PC-3 (cell line): ENCODE measurements around the gene SRSF10. TPM values are rescaled to one million over a fixed set of nuclear protein-coding genes. Genes with fewer than 3 reads are reported as not detected.
A peak's percentile ranks its signal among the peaks of the same experiment; 100 is the strongest.
"Not testable (repeated sequence)": the region's sequence is repeated elsewhere in the genome, so short reads cannot be mapped to it uniquely, and the experiment has no call there.

Experiments used
- ATAC-seq: fragments of 200-7000 bp; cut with Tn5 transposase; 2 replicates; pipeline ENCODE4 v1.9.1; 2020; ENCODE audit warnings: mild to moderate bottlenecking, moderate library complexity
- BruUV-seq: library from RNA; stranded (reverse); fragments of 400-500 nt; replicated peaks from 2 replicates; lab custom pipeline; 2021; lab: Mats Ljungman, UMichigan
- CTCF ChIA-PET: fragments of 300-600 bp; sonication (Branson Sonifier 250); formaldehyde crosslinking; loops from one replicate; lab custom pipeline; 2022; ENCODE audit warnings: antibody characterized with exemption; lab: Charles Lee
- POLR2A ChIA-PET: fragments of 300-600 bp; sonication (Branson Sonifier 250); formaldehyde crosslinking; loops from one replicate; lab custom pipeline; 2022; ENCODE audit warnings: antibody characterized with exemption; ENCODE audit not compliant: unreplicated experiment; lab: Charles Lee
- DNase-seq: peaks from one replicate; pipeline ENCODE4 v3.0.0-alpha.2; 2015
- H2AFZ ChIP-seq: fragments of 300-600 bp; sonication (generic); 2 replicates; pipeline ENCODE4 v1.6.0; 2016; ENCODE audit warnings: antibody characterized with exemption, low read length
- H3F3A ChIP-seq: fragments of 300-600 bp; sonication (generic); one replicate; pipeline ENCODE4 v1.6.0; 2017; ENCODE audit warnings: antibody characterized with exemption, low read length, control low read depth, mild to moderate bottlenecking; ENCODE audit not compliant: unreplicated experiment
- H3K27ac ChIP-seq: fragments of 300-600 bp; sonication (generic); 2 replicates; pipeline ENCODE4 v1.5.1; 2016; ENCODE audit warnings: mild to moderate bottlenecking, low read length
- H3K27me3 ChIP-seq: fragments of 300-600 bp; sonication (generic); 2 replicates; pipeline ENCODE4 v1.6.1; 2016; ENCODE audit warnings: low read length, mixed read lengths
- H3K36me3 ChIP-seq: fragments of 300-600 bp; sonication (generic); 2 replicates; pipeline ENCODE4 v1.6.1; 2016; ENCODE audit warnings: low read depth, mixed run types, low read length, mixed read lengths
- H3K4me1 ChIP-seq: fragments of 300-600 bp; sonication (generic); 2 replicates; pipeline ENCODE4 v1.5.1; 2016; ENCODE audit warnings: low read length; ENCODE audit not compliant: insufficient read depth
- H3K4me2 ChIP-seq: fragments of 300-600 bp; sonication (generic); 2 replicates; pipeline ENCODE4 v1.6.0; 2016; ENCODE audit warnings: low read length
- H3K4me3 ChIP-seq: fragments of 300-600 bp; sonication (generic); 2 replicates; pipeline ENCODE4 v1.5.1; 2016; ENCODE audit warnings: mild to moderate bottlenecking, low read length, mixed read lengths
- H3K79me2 ChIP-seq: fragments of 300-600 bp; sonication (generic); 2 replicates; pipeline ENCODE4 v1.6.1; 2017; ENCODE audit warnings: low read length, mixed read lengths
- H3K9ac ChIP-seq: fragments of 300-600 bp; sonication (generic); 2 replicates; pipeline ENCODE4 v1.6.0; 2016; ENCODE audit warnings: mild to moderate bottlenecking, low read length
- H3K9me2 ChIP-seq: fragments of 300-600 bp; sonication (generic); replicated peaks from 2 replicates; pipeline ENCODE4 v1.6.1; 2016; ENCODE audit warnings: mixed run types, low read length, mixed read lengths
- H3K9me3 ChIP-seq: fragments of 300-600 bp; sonication (generic); 2 replicates; pipeline ENCODE4 v1.6.1; 2016; ENCODE audit warnings: low read length, mixed read lengths
- H4K20me1 ChIP-seq: fragments of 300-600 bp; sonication (generic); 2 replicates; pipeline ENCODE4 v1.6.1; 2016; ENCODE audit warnings: low read length, mixed read lengths
- EZH2 ChIP-seq: fragments of 300-600 bp; sonication (generic); IDR thresholded peaks from one replicate; pipeline ENCODE4 v1.6.1; 2017; ENCODE audit warnings: antibody characterized with exemption, mild to moderate bottlenecking, low read length; ENCODE audit not compliant: unreplicated experiment
- EZH2phosphoT487 ChIP-seq: fragments of 300-600 bp; sonication (generic); IDR thresholded peaks from 2 replicates; pipeline ENCODE4 v1.6.1; 2018; ENCODE audit warnings: mild to moderate bottlenecking, antibody characterized with exemption, low read length, borderline replicate concordance
- intact Hi-C: fragments of 100-400 bp; cut with micrococcal nuclease; formaldehyde crosslinking; loops from 2 replicates; pipeline ENCODE4 v1.9.0; 2023
- total RNA-seq: library from RNA; depleted of rRNA; stranded (reverse); fragments of >200 nt; gene quantifications from 2 replicates; pipeline ENCODE4 v1.2.3, GENCODE V29; 2014
- TF ChIP-seq, protein P1 (sequence below): fragments of 300-600 bp; sonication (generic); conservative IDR thresholded peaks from 2 replicates; pipeline ENCODE4 v1.5.1; 2017; ENCODE audit warnings: antibody characterized with exemption, low read depth, mild to moderate bottlenecking, low read length

SRSF10 gene
- total RNA-seq, 1 experiment from 2014 or later, result 109 TPM

GRCh38 chr1:23989263-23989662 lies 9.1 kb upstream of the SRSF10 start:
- Histone ChIP-seq H3K27ac (no peak overlapping the region), H3F3A (no peaks in the 10 kb centered on the region), H3K4me1 (no peaks in the 10 kb centered on the region; the same call in 1 of the 2 replicates), H3K9me3 (no peaks in the 10 kb centered on the region), H3K27me3 (no peaks in the 10 kb centered on the region), H3K4me3 (no peak overlapping the region), H2AFZ (no peak overlapping the region), H3K4me2 (no peak overlapping the region), H3K9ac (no peak overlapping the region), H3K9me2 (no peaks in the 10 kb centered on the region), H4K20me1 (no peaks in the 10 kb centered on the region), H3K79me2 (no peaks in the 10 kb centered on the region), H3K36me3 (no peaks in the 10 kb centered on the region)
- ATAC-seq, result no peak
- TF ChIP-seq, protein P1, sequence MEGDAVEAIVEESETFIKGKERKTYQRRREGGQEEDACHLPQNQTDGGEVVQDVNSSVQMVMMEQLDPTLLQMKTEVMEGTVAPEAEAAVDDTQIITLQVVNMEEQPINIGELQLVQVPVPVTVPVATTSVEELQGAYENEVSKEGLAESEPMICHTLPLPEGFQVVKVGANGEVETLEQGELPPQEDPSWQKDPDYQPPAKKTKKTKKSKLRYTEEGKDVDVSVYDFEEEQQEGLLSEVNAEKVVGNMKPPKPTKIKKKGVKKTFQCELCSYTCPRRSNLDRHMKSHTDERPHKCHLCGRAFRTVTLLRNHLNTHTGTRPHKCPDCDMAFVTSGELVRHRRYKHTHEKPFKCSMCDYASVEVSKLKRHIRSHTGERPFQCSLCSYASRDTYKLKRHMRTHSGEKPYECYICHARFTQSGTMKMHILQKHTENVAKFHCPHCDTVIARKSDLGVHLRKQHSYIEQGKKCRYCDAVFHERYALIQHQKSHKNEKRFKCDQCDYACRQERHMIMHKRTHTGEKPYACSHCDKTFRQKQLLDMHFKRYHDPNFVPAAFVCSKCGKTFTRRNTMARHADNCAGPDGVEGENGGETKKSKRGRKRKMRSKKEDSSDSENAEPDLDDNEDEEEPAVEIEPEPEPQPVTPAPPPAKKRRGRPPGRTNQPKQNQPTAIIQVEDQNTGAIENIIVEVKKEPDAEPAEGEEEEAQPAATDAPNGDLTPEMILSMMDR, result no peak
- TF ChIP-seq EZH2 (no peak), EZH2phosphoT487 (no peak)
- DNase-seq, result no peak
- no TSS peak for BruUV-seq
- CTCF ChIA-PET, result no interaction called here
- POLR2A ChIA-PET, result interaction anchor here (0.5 kb wide), 1 partner anchor 9 kb away, joined by 4 read pairs; the partner anchor contains the start of gene SRSF10
- intact Hi-C loops, result no loop called here

DNA sequence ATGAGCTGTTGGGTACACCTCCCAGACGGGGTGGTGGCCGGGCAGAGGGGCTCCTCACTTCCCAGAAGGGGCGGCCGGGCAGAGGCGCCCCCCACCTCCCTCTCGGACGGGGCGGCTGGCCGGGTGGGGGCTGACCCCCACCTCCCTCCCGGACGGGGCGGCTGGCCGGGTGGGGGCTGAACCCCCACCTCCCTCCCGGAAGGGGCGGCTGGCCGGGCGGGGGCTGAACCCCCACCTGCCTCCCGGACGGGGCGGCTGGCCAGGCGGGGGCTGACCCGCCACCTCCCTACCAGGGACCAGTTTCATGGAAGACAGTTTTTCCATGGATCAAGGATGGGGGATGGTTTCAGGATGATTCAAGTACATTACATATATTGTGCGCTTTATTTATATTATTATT lies 6.9 kb upstream of the SRSF10 start:
- H3K27ac ChIP-seq, H3K9me3 ChIP-seq, H3K9ac ChIP-seq, H2AFZ ChIP-seq, H3F3A ChIP-seq, H3K9me2 ChIP-seq, DNase-seq, H3K27me3 ChIP-seq, H3K4me2 ChIP-seq, H3K79me2 ChIP-seq, POLR2A ChIA-PET, H3K4me3 ChIP-seq, H4K20me1 ChIP-seq, ATAC-seq, H3K4me1 ChIP-seq, intact Hi-C loops, H3K36me3 ChIP-seq, BruUV-seq: not testable (repeated sequence)
- CTCF ChIA-PET, result interaction anchor here (0.5 kb wide), 1 partner anchor 37 kb away, joined by 4 read pairs; no protein-coding TSS in a partner anchor

- H4K20me1 ChIP-seq, result peaks cover 1% of the 10 kb centered on the region
- DNase-seq (peak; percentile 45), ATAC-seq (peak; percentile 32)
- H3K9ac ChIP-seq, result no peak overlapping the region
- no TSS peak for BruUV-seq
- no peak overlapping the region for H3K4me3 ChIP-seq
- no peak overlapping the region for H3K4me2 ChIP-seq
- TF ChIP-seq, protein P1, result no peak
- no peak for TF ChIP-seq EZH2phosphoT487
- TF ChIP-seq EZH2, result no peak
- H3K4me1 ChIP-seq, result peaks cover 7% of the 10 kb centered on the region
- no peaks in the 10 kb centered on the region for H3F3A ChIP-seq
- no peaks in the 10 kb centered on the region for H3K9me2 ChIP-seq
- intact Hi-C loops, result no loop called here
- no peak overlapping the region for H3K27ac ChIP-seq
- 0 out of 2 replicates have a peak overlapping the region, but pooled peaks have one; percentile 1 for H2AFZ ChIP-seq
- H3K36me3 ChIP-seq, result no peaks in the 10 kb centered on the region
- no peaks in the 10 kb centered on the region for H3K9me3 ChIP-seq
- no peaks in the 10 kb centered on the region for H3K27me3 ChIP-seq
- ChIA-PET CTCF (no interaction called here), POLR2A (no interaction called here)
- H3K79me2 ChIP-seq, result peaks cover 6% of the 10 kb centered on the region
Observed at GRCh38 chr1:23984417-23985186, 4.5 kb upstream of the SRSF10 start.
